Spleen (tissue), 11 donors: ENCODE data around the gene PRAF2. TPM values are rescaled to one million over a fixed set of nuclear protein-coding genes. Genes with fewer than 3 reads are reported as not detected.

Experiments
- DNase-seq: peaks from one replicate; pipeline ENCODE4 v3.0.0-alpha.2; 2020
- H3K27ac ChIP-seq, 8 donors: fragments of 200-600 bp; sonication (generic) in 7 of 8; 1 replicate in 4 of 8; 2 replicates in 4 of 8; pipeline versions ENCODE4 v1.5.0 to v1.8.0; 2016 to 2021; ENCODE audit warnings: inconsistent platforms in 4 of 8, mild to moderate bottlenecking in 4 of 8, moderate library complexity in 1 of 8
- H3K27me3 ChIP-seq, 7 donors: fragments of 200-600 bp; sonication (generic) in 6 of 7; replicated peaks in 1 of 7; 1 replicate in 4 of 7; 2 replicates in 3 of 7; pipeline versions ENCODE4 v1.5.0 to v1.8.0; 2016 to 2021; ENCODE audit warnings: inconsistent platforms in 3 of 7, mild to moderate bottlenecking in 1 of 7
- H3K36me3 ChIP-seq, 6 donors: fragments of 200-600 bp; sonication (generic) in 5 of 6; 1 replicate in 4 of 6; 2 replicates in 2 of 6; pipeline versions ENCODE4 v1.5.0 to v1.8.0; 2016 to 2021; ENCODE audit warnings: inconsistent platforms in 2 of 6
- H3K4me1 ChIP-seq, 6 donors: fragments of 200-600 bp; sonication (generic) in 5 of 6; 1 replicate in 3 of 6; 2 replicates in 3 of 6; pipeline versions ENCODE4 v1.5.0 to v1.8.0; 2016 to 2021; ENCODE audit warnings: inconsistent platforms in 3 of 6
- H3K4me3 ChIP-seq, 8 donors: fragments of 200-600 bp; sonication (generic) in 7 of 8; 1 replicate in 4 of 8; 2 replicates in 4 of 8; pipeline versions ENCODE4 v1.5.0 to v1.8.0; 2016 to 2021; ENCODE audit warnings: inconsistent platforms in 4 of 8, mild to moderate bottlenecking in 4 of 8, moderate library complexity in 2 of 8
- H3K9me3 ChIP-seq, 8 donors: fragments of 200-600 bp; sonication (generic) in 7 of 8; 1 replicate in 4 of 8; 2 replicates in 4 of 8; pipeline versions ENCODE4 v1.5.0 to v1.8.0; 2016 to 2021; ENCODE audit warnings: inconsistent platforms in 4 of 8
- CTCF ChIP-seq, 11 experiments: fragments of 200-600 bp in 7 of 11; fragments of 450-650 bp in 4 of 11; sonication (generic) in 4 of 11; IDR thresholded peaks in 8 of 11; conservative IDR thresholded peaks in 3 of 11; 1 replicate in 7 of 11; 2 replicates in 4 of 11; pipeline versions ENCODE4 v1.4.0 to v1.8.0; 2016 to 2021; ENCODE audit warnings: antibody characterized with exemption in 11 of 11, inconsistent platforms in 4 of 11, mild to moderate bottlenecking in 1 of 11
- POLR2A ChIP-seq, 3 donors: fragments of 450-650 bp; IDR thresholded peaks; one replicate each; pipeline ENCODE4 v1.5.1; 2017; ENCODE audit warnings: antibody characterized with exemption in 3 of 3, mild to moderate bottlenecking in 1 of 3
- POLR2AphosphoS5 ChIP-seq, 3 donors: sonication (generic); formaldehyde crosslinking; IDR thresholded peaks; one replicate each; pipeline ENCODE4 v1.5.1; 2017; ENCODE audit warnings: antibody characterized with exemption in 3 of 3
- WGBS, 5 donors: extraction: QIAGEN DNeasy Blood & Tissue Kit in 3 of 5; methylation state at CpG; one replicate each; pipeline versions ENCODE4 v1.1.5 to v1.1.7; 2013 to 2018; 5-methylcytosine and 5-hydroxymethylcytosine counted together
- intact Hi-C: fragments of 100-400 bp; cut with DNase I; formaldehyde crosslinking; loops from one replicate; pipeline ENCODE4 v1.15.0; 2023; ENCODE audit warnings: low total_unique reads
- polyA plus RNA-seq, 3 donors: library from polyadenylated mRNA; stranded (reverse); fragments of 200-250 nt; gene quantifications; one replicate each; pipeline ENCODE4 v1.2.1, GENCODE V29; 2013
- total RNA-seq, 7 donors: library from RNA; depleted of rRNA in 3 of 7; stranded (reverse); fragments of >200 nt in 3 of 7; fragmentation: NEBNext Ultra II Directional in 4 of 7; extraction: Animal tissue kit (Norgen Biotek cat#: 25700) in 4 of 7; gene quantifications; one replicate each; pipeline versions ENCODE4 v1.1.0 to v1.2.1, GENCODE V29; 2016 to 2021
- donor health status: healthy with polysubstance abuse.
- donor health status: DM: no; HTN: no; CAD: no; lungs with moderate emphysema.
- donor health status: DM: no; HTN: no; CAD: no.
- donor health status: Bipolar disorder and iron deficiency.
- donor health status: healthy.
- donor health status: DM: no; HTN: no; CAD: no.
- donor health status: DM: yes; HTN: yes; CAD: no.

The PRAF2 gene
- total and polyA plus RNA-seq, 10 donors = 15.4 to 23.7 (median 18.3) TPM

- Histone ChIP-seq H3K4me3 (peak overlapping the region in 1 of 8 donors; percentile 83), H3K4me1 (peaks cover 0 to 44% (median 22%) of the 10 kb centered on the region in 6 donors), H3K27ac (peak overlapping the region; percentile 37 to 99 (median 74)), H3K9me3 (no peaks in the 10 kb centered on the region), H3K27me3 (no peaks in the 10 kb centered on the region), H3K36me3 (peaks cover 0 to 8% (median 3%) of the 10 kb centered on the region in 6 donors)
- intact Hi-C loops = no loop called here
- 14 to 48% (median 21%) methylated on average over 7 to 13 of the region's 13 CpGs for WGBS, 5 donors
- no peak for DNase-seq
- no peak for TF ChIP-seq POLR2A (IDR thresholded peaks at IDR 0.05)
- TF ChIP-seq POLR2AphosphoS5 (IDR thresholded peaks at IDR 0.05) = no peak
- TF ChIP-seq CTCF (IDR thresholded peaks at IDR 0.05 in 8 of 11, conservative IDR thresholded peaks at IDR 0.05 in 3 of 11) = no peak
These were observed 29.9 kb downstream of the PRAF2 start for GRCh38 chrX:49043987-49044281.

GRCh38 chrX:49043220-49043986 is 30.4 kb downstream of the PRAF2 start, which contains the start of gene TFE3:
Gene TFE3 (minus strand): TSS chrX:49043357. CDS start chrX:49043226, 131 bp downstream.
- 0 to 39% (median 0%) methylated on average over 5 to 67 of the region's 67 CpGs for WGBS, 5 donors
- H3K27ac ChIP-seq = peak within 1 kb of the TSS; percentile 81 to 99 (median 96)

GRCh38 chrX:49042581-49043219 is 31.1 kb downstream of the PRAF2 start:
- H3K27me3 ChIP-seq = no peaks in the 10 kb centered on the region
- peak overlapping the region; percentile 81 to 99 (median 96) for H3K27ac ChIP-seq
- no peaks in the 10 kb centered on the region for H3K9me3 ChIP-seq
- peak overlapping the region; percentile 41 to 83 (median 54) for H3K4me3 ChIP-seq
- intact Hi-C loops = no loop called here
- H3K4me1 ChIP-seq = peaks cover 0 to 48% (median 25%) of the 10 kb centered on the region in 6 donors
- 0 to 46% (median 2%) methylated on average over 13 to 29 of the region's 29 CpGs for WGBS, 5 donors
- no peak for DNase-seq
- TF ChIP-seq CTCF (IDR thresholded peaks at IDR 0.05 in 8 of 11, conservative IDR thresholded peaks at IDR 0.05 in 3 of 11) (no peak), POLR2AphosphoS5 (IDR thresholded peaks at IDR 0.05) (no peak), POLR2A (IDR thresholded peaks at IDR 0.05) (no peak)
- peaks cover 0 to 20% (median 15%) of the 10 kb centered on the region in 6 donors for H3K36me3 ChIP-seq

More at GRCh38 chrX:49043220-49043986, 30.4 kb downstream of the PRAF2 start, which contains the start of gene TFE3:
- Histone ChIP-seq H3K4me3 (peak within 1 kb of the TSS; percentile 41 to 83 (median 54)), H3K27me3 (no peaks in the 10 kb centered on the region), H3K36me3 (peaks cover 0 to 13% (median 8%) of the 10 kb centered on the region in 6 donors), H3K9me3 (no peaks in the 10 kb centered on the region), H3K4me1 (peaks cover 0 to 48% (median 25%) of the 10 kb centered on the region in 6 donors)
- intact Hi-C loops = no loop called here
- DNase-seq = peak; percentile 97
- TF ChIP-seq CTCF (IDR thresholded peaks at IDR 0.05 in 8 of 11, conservative IDR thresholded peaks at IDR 0.05 in 3 of 11) (peak; percentile 38 to 82 (median 65)), POLR2A (IDR thresholded peaks at IDR 0.05) (peak in 1 of 3 donors; percentile 55), POLR2AphosphoS5 (IDR thresholded peaks at IDR 0.05) (peak; percentile 86 to 93 (median 88))
